ENCODE data around the gene SRCIN1. TPM values are rescaled to one million over a fixed set of nuclear protein-coding genes. Genes with fewer than 3 reads are reported as not detected.

SRCIN1 gene
- total RNA-seq, 2 donors from 2014 or later, result 0.52 to 1.1 TPM

- no peak for DNase-seq (ENCODE audit: low spot score)
- Histone ChIP-seq H3K4me1 (peaks cover 0 to 36% of the 10 kb centered on the region in 2 donors), H3K27me3 (peaks cover 0 to 12% of the 10 kb centered on the region in 2 donors), H3K27ac (no peak overlapping the region), H3K4me3 (peak overlapping the region; percentile 51 to 62), H3K36me3 (no peaks in the 10 kb centered on the region), H3K9me3 (no peaks in the 10 kb centered on the region)
- no peak for TF ChIP-seq CTCF (IDR thresholded peaks at IDR 0.05)
Observed at GRCh38 chr17:38605411-38605840, 326 bp downstream of the SRCIN1 start.

DNA sequence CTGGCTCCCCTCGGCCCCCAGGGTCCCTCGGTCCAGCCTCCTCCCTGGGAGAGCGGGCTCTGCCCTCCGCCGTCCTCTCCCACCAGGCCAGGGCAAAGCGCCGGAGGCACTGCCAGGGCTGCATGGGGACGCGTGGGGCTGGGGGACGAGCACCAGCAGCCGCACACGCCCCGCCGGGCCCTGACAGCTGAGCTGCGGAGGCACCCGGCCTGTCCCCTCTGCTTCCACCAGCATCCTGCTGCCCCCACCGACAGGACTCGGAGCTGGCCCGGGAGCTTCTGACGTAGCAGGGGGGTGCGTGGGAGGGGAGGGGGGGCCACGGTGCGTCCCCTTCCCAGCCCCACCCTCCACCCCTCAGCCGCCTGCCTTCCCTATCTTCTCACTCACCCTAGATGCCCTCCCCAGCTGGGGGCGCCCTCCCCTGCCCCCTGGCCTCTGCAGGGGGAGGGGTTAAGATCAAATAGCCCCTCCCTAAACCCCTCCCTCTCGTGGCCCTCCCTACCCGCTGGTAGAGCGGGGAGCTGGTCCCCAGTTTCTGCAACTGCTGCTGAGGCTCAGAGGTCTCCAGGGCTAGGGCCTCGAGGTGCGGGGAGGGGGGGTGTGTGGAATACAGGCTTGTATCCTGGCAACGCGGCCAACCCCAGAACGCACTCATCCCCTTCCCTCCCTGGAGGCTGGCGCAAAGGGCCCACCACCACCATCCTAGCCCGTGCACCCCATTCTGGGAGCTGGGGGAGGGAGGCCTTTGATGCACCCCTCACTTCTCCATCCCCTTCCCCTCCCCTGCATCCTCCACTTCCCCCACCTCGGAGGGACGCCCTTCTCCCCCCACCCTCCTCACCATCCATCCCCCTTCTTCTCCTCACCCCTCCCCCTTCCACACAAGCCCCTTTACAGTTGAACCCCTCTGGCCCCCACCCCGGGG is 1.0 kb downstream of the SRCIN1 start:
- H3K9me3 ChIP-seq, result no peaks in the 10 kb centered on the region
- peaks cover 0 to 12% of the 10 kb centered on the region in 2 donors for H3K27me3 ChIP-seq
- DNase-seq (ENCODE audit: low spot score), result no peak
- H3K27ac ChIP-seq, result no peak overlapping the region
- H3K4me3 ChIP-seq, result peak overlapping the region in 1 of 2 donors; percentile 62
- no peaks in the 10 kb centered on the region for H3K36me3 ChIP-seq
- no peak for TF ChIP-seq CTCF (IDR thresholded peaks at IDR 0.05)
- H3K4me1 ChIP-seq, result peaks cover 0 to 36% of the 10 kb centered on the region in 2 donors

DNA sequence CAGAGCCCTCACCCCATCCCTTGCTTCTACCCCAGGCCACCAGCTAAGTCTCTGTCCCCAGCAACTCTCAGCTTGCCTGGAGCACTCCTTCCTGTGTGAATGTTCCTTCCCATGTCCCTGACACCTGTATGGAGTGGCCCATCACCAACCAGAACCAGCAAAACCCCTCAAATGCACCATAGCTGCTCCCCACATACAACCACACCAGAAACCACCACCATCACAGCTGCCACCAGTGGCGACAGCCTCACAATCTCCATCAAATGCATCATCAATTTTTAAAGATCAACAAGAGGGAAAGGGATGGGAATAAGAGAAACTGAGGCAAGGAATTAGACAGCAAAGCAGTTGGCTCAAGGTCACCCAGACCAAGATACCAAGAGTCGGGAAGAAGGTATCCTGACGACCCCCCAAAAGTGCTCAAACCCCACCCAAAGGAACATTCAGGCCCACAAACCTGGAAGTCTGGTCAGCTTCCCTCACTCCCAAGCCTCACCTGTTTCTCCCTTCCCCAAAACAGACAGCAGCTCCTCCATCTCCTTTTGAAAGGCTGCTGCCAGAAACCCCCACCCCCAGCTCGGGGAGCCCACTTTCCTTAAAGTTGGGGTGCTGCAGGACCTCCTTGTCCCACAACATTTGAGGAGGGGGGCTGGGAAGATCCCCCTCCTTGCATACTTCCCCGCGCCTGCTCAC is 1.8 kb downstream of the SRCIN1 start:
- Histone ChIP-seq H3K27me3 (peaks cover 0 to 12% of the 10 kb centered on the region in 2 donors), H3K27ac (no peak overlapping the region)

DNA sequence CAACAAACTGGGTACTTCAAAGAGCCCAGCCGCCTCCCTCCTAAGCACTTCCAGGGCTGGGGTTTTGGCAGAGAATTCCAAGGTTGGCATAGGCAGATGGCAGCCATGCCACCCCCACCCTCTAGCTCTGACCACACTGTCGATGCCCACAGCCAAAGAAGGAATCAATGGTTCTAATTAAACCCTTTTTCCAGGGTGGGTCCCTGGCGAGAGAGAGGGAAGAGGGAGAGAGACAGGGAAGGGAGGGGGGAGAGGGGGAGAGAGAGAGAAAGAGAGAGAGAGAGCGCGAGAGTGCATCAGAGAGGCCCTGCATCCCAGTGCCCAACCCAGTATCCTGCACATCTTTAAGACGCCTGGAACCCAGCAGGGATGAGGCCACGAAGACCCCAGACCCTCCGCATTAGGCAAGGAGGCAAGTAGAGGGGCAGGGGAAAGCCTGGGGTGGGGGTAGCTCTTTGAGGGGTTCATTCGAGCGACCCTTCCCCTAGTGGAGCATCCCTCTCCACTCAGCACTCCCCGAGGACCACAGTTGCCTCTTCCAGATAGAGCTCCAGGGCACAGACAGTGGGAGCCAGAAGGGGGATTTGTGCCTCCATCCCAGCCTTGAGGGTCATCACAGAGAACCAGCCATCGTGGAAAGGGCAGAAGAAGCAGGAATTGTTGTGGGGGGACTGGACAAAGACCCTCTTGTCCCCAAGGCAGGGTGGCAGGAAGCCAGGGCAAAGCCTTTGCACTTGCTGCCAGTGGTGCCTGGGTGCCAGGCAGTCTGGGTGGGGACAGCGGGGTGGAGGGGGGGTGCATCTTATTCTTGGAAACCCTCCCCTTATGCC is 2.6 kb downstream of the SRCIN1 start:
- H3K9me3 ChIP-seq, result no peaks in the 10 kb centered on the region
- H3K27ac ChIP-seq, result no peak overlapping the region
- peaks cover 0 to 36% of the 10 kb centered on the region in 2 donors for H3K4me1 ChIP-seq
- peaks cover 0 to 8% of the 10 kb centered on the region in 2 donors for H3K27me3 ChIP-seq
- TF ChIP-seq CTCF (IDR thresholded peaks at IDR 0.05), result no peak
- no peak for DNase-seq (ENCODE audit: low spot score)
- H3K4me3 ChIP-seq, result no peak overlapping the region
- H3K36me3 ChIP-seq, result no peaks in the 10 kb centered on the region

More for the DNA sequence above, 1.8 kb downstream of the SRCIN1 start:
- TF ChIP-seq CTCF (IDR thresholded peaks at IDR 0.05), result no peak
- Histone ChIP-seq H3K9me3 (no peaks in the 10 kb centered on the region), H3K36me3 (no peaks in the 10 kb centered on the region), H3K4me1 (peaks cover 0 to 36% of the 10 kb centered on the region in 2 donors), H3K4me3 (no peak overlapping the region)
- no peak for DNase-seq (ENCODE audit: low spot score)

- no peaks in the 10 kb centered on the region for H3K9me3 ChIP-seq
- H3K36me3 ChIP-seq, result no peaks in the 10 kb centered on the region
- no peak overlapping the region for H3K4me3 ChIP-seq
- peaks cover 0 to 5% of the 10 kb centered on the region in 2 donors for H3K27me3 ChIP-seq
- peaks cover 0 to 31% of the 10 kb centered on the region in 2 donors for H3K4me1 ChIP-seq
- H3K27ac ChIP-seq, result no peak overlapping the region
- no peak for DNase-seq (ENCODE audit: low spot score)
- TF ChIP-seq CTCF (IDR thresholded peaks at IDR 0.05), result no peak
Observed at GRCh38 chr17:38602453-38602852, 3.3 kb downstream of the SRCIN1 start.

Data from right atrium auricular region (tissue), 2 donors.